HL-60 (cell line): ENCODE results near the gene HACL1.

Experiments used
- GABPA ChIP-seq: IDR thresholded peaks from 2 replicates; pipeline ENCODE4 v1.6.1; 2012; ENCODE audit warnings: low read depth
- TF ChIP-seq, protein P1 (sequence below): IDR thresholded peaks from one replicate; pipeline ENCODE4 v1.5.1; 2011; ENCODE audit warnings: low read length, control low read depth, inconsistent platforms; ENCODE audit not compliant: insufficient read depth

DNA sequence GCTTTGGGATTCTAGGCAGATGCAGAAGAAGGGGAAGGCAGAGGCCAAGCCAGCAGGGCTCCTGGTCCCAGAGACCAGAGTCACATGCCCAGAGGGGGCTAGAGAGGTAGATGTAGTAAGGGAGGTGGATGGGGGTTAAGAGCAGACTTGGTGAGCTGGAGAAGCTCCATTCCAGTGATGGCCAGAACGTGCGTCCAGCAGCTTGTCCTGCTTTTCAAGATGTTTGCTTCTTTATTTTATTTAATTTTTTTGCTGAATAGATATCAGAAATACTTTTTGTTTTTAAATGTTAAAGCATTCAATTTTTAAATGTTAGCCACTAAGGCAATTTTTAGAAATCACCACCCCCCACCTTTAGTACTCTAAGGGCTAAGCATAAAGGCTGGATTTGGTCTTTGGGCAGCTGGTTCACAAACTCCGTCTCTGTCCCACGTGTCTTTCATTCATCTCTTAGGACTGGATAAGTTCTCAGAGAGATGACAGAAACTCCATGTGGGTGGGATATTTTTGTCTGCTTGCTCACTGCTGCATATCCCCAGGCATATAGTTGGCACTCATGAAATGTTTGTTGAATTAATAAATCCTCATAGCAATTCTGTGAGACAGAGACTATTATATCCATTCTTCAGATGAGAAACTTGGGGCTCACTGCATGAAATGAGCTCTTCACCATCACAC, 86.6 kb downstream of the HACL1 start:
- TF ChIP-seq, protein P1, sequence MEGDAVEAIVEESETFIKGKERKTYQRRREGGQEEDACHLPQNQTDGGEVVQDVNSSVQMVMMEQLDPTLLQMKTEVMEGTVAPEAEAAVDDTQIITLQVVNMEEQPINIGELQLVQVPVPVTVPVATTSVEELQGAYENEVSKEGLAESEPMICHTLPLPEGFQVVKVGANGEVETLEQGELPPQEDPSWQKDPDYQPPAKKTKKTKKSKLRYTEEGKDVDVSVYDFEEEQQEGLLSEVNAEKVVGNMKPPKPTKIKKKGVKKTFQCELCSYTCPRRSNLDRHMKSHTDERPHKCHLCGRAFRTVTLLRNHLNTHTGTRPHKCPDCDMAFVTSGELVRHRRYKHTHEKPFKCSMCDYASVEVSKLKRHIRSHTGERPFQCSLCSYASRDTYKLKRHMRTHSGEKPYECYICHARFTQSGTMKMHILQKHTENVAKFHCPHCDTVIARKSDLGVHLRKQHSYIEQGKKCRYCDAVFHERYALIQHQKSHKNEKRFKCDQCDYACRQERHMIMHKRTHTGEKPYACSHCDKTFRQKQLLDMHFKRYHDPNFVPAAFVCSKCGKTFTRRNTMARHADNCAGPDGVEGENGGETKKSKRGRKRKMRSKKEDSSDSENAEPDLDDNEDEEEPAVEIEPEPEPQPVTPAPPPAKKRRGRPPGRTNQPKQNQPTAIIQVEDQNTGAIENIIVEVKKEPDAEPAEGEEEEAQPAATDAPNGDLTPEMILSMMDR, result no peak
- no peak for TF ChIP-seq GABPA
